ENCODE results near the gene SDE2.
"Not testable (repeated sequence)": the region's sequence is repeated elsewhere in the genome, so short reads cannot be mapped to it uniquely, and the experiment has no call there.

The SDE2 gene

DNA sequence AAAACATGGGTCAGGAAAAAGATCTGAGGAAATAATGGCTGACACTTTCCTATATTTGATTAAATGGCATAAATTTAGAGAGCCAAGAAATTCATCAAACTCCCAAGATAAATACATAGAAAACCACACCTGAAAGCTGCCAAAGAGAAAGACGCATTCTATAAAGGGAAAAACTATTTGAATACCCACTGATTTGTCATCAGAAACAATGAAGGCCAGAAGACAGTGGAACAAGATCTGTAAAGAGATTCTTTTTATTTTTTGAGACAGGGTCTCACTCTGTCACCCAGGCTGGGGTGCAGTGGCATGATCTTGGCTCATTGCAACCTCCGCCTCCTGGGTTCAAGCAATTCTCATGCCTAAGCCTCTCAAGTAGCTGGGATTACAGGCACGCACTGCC is 17.4 kb downstream of the SDE2 start:
- no peak overlapping the region for H3K4me3 ChIP-seq (ENCODE audit: low read depth, low read length)
- TF ChIP-seq, protein P1, sequence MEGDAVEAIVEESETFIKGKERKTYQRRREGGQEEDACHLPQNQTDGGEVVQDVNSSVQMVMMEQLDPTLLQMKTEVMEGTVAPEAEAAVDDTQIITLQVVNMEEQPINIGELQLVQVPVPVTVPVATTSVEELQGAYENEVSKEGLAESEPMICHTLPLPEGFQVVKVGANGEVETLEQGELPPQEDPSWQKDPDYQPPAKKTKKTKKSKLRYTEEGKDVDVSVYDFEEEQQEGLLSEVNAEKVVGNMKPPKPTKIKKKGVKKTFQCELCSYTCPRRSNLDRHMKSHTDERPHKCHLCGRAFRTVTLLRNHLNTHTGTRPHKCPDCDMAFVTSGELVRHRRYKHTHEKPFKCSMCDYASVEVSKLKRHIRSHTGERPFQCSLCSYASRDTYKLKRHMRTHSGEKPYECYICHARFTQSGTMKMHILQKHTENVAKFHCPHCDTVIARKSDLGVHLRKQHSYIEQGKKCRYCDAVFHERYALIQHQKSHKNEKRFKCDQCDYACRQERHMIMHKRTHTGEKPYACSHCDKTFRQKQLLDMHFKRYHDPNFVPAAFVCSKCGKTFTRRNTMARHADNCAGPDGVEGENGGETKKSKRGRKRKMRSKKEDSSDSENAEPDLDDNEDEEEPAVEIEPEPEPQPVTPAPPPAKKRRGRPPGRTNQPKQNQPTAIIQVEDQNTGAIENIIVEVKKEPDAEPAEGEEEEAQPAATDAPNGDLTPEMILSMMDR (IDR thresholded peaks at IDR 0.05; ENCODE audit: low read depth, low read length): no peak

DNA sequence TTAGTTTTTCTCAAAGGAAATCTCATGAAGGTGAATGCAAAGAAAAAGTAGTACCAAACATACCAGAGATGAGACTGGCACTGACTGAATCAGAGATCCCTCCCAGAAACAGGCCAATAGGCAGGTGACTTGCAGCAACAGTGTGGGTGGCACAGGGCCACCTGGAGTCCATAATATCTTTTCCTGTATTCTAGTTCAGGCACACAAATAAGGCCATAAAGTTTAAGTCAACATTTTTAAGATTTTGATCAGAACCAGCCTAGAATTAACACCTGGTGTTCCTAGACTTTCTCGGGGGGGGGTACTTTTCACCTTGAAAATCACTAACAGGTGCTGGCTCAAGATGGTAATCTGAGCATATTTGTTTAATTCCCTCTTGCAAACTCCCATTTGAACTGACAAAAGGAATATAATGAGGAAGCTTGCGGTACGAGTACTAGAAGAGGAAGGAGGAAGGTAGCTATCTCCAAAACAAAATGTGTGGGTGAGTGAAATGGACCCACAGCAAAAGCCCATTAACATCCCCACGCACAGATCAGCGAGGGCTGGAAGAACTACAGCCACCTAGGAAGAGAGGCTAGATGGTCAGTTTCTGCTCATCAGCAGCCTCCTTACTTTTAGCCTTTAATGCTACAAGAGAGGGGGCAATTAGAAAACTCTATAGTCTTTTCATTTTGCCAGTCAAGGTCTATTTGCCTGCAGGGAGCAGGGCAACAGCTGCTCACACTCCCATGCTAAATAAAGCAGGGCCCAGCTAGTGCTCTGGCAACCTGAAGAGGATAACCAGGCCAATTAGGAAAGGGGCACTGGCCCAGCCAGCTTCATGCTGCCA is 18.9 kb downstream of the SDE2 start:
- no peak overlapping the region for H3K4me3 ChIP-seq (ENCODE audit: low read depth, low read length)
- TF ChIP-seq, protein P1 (IDR thresholded peaks at IDR 0.05; ENCODE audit: low read depth, low read length): no peak

DNA sequence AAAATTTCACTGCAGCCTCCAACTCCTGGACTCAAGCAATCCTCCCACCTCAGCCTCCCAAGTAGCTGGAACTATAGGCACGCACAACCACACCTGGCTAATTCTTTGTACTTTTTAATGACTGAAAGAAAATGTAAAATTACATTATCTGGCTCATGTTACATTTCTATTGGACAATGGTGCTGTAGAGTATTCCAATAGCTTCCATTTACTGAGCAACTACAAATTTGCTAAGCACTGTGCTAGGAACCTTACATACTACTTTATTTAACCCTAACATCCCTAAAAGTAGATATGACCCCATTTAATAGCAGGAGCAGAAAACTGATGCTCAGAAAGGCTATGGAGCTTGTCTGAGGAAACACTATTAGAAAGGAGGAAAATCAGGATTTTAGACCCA is 19.7 kb downstream of the SDE2 start:
- TF ChIP-seq, protein P1 (IDR thresholded peaks at IDR 0.05; ENCODE audit: low read depth, low read length): no peak
- H3K4me3 ChIP-seq (ENCODE audit: low read depth, low read length): no peak overlapping the region

DNA sequence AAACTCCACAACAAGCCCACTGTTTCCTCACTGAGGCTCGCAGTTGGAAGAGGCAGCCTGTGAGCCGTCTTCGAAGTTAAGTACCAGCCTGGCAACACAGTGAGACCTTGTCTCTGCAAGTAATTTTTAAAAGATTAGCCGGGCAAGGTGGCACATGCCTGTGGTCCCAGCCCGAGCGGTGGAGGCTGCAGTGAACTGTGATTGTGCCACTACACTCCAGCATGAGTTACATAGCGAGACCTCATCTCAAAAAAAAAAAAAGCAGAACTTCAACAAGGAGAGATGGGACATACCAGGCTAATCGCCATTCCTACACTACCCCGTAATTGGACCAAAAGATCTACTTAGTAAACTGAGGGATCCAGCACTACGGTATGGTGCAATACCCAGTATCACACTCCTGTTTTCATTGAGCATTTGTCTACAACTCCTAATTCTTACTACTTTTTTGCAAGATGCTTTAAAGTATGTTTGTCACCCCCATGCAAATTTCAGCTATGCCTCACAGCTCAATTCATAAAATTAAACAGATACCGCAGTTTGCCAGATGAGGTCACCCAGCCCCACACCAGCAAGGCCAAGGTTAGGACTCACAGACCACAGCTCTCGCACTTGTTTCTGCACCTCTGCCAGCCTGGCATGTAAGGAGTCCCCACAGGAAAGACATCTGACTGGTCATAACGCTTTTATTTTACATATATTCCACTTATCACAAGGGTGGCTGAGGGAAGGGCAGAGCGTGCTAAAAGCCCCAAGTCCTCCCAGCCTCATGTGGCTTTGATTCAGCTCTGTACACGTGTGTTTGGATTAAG is 21.0 kb downstream of the SDE2 start:
- TF ChIP-seq, protein P1 (IDR thresholded peaks at IDR 0.05; ENCODE audit: low read depth, low read length): no peak
- H3K4me3 ChIP-seq (ENCODE audit: low read depth, low read length): no peak overlapping the region

DNA sequence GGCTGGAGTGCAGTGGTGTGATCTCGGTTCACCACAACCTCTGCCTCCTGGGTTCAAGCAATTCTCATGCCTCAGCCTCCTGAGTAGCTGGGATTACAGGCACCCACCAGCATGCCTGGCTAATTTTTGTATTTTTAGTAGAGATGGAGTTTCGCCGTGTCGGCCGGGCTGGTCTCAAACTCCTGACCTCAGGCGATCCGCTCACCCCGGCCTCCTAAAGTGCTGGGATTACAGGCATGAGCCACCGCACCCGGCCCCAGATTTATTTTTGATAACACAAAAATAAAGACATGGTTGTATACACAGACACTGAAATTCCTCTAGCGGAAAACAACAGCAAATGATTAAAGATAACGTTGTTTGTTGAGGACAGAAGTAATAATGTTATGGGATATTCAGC is 24.0 kb downstream of the SDE2 start:
- not testable (repeated sequence) for H3K4me3 ChIP-seq (ENCODE audit: low read depth, low read length)

DNA sequence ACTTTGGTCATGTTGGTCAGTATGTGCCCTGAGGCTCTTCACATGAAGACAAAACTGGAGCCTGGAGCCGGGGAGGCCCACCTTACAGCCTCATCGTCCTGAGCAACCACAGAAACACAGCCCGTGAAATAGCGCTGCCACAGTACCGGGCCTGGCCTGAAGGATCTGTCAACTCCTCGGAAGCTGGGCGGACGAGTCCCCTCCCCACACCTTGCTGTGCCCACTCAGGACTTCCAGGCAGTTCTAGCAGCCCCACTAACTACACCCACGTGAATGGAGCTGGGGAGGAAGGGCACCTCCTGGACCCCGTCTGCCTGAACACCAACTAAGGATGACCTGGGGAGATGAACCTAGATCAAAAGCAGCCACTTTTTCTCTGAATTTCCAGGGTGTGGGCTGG is 24.7 kb downstream of the SDE2 start:
- H3K4me3 ChIP-seq (ENCODE audit: low read depth, low read length): no peak overlapping the region
- TF ChIP-seq, protein P1 (IDR thresholded peaks at IDR 0.05; ENCODE audit: low read depth, low read length): no peak

DNA sequence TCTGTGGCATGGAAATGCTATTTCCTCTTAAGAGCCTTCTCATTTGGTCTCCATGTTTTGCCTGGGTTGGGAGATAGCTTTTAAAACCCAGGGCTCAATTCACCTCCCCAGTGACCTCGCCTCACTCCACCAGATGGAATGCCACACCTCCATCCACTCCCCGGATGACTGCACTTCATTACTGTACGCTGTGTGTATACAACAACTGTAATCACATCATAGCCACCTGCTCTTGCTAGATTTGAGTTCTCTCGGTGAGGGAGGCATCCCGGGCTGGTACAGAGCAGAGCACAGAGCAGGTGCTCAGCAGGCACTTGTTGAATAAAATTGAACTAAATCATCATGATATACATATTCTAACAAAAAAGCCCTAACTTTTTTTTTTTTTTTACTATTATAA is 26.0 kb downstream of the SDE2 start:
- TF ChIP-seq, protein P1 (IDR thresholded peaks at IDR 0.05; ENCODE audit: low read depth, low read length): no peak

More for the DNA sequence above, 26.0 kb downstream of the SDE2 start:
- no peak overlapping the region for H3K4me3 ChIP-seq (ENCODE audit: low read depth, low read length)
